Activated CD4-positive, alpha-beta T cell treated with anti-CD3 and anti-CD28 coated beads, Interleukin-2, amount 50 U/mL, for 16 hours (primary cell): ENCODE measurements around the gene KCMF1.

Experiments
- DNase-seq: peaks from one replicate; pipeline ENCODE4 v3.0.0-alpha.2; 2020

KCMF1 gene

GRCh38 chr2:85088921-85089320 is 118.0 kb downstream of the KCMF1 start:
- DNase-seq: no peak

GRCh38 chr2:85089585-85089984 is 118.6 kb downstream of the KCMF1 start:
- no peak for DNase-seq

GRCh38 chr2:85091838-85092237 is 120.9 kb downstream of the KCMF1 start:
- no peak for DNase-seq

GRCh38 chr2:85095094-85095493 is 124.1 kb downstream of the KCMF1 start:
- no peak for DNase-seq

GRCh38 chr2:85096616-85097015 is 125.7 kb downstream of the KCMF1 start:
- DNase-seq: no peak

GRCh38 chr2:85104228-85104627 is 133.3 kb downstream of the KCMF1 start:
- no peak for DNase-seq

- DNase-seq: no peak
Measured at GRCh38 chr2:85106489-85107180, 135.7 kb downstream of the KCMF1 start.
